Endothelial cell (in vitro differentiated cells): ENCODE measurements around the gene NOTCH1. TPM values are rescaled to one million over a fixed set of nuclear protein-coding genes. Genes with fewer than 3 reads are reported as not detected.

ENCODE experiments used
- DNase-seq: peaks from one replicate; pipeline ENCODE4 v3.0.0; 2021; ENCODE audit warnings: low spot score
- H3K27ac Mint-ChIP-seq: one replicate; pipeline ENCODE4 v1.8.0; 2021; ENCODE audit warnings: mixed read lengths, inconsistent platforms; ENCODE audit not compliant: unreplicated experiment
- H3K27me3 Mint-ChIP-seq: one replicate; pipeline ENCODE4 v1.8.0; 2021; ENCODE audit warnings: mild to moderate bottlenecking, moderate library complexity, mixed read lengths, inconsistent platforms; ENCODE audit not compliant: unreplicated experiment
- H3K36me3 Mint-ChIP-seq: one replicate; pipeline ENCODE4 v1.8.0; 2021; ENCODE audit warnings: mild to moderate bottlenecking, low read depth, mixed read lengths, inconsistent platforms; ENCODE audit not compliant: unreplicated experiment
- H3K4me1 Mint-ChIP-seq: one replicate; pipeline ENCODE4 v1.8.0; 2021; ENCODE audit warnings: mild to moderate bottlenecking, mixed read lengths, inconsistent platforms; ENCODE audit not compliant: unreplicated experiment
- H3K4me3 Mint-ChIP-seq: one replicate; pipeline ENCODE4 v1.8.0; 2021; ENCODE audit warnings: mild to moderate bottlenecking, mixed read lengths, inconsistent platforms; ENCODE audit not compliant: unreplicated experiment
- H3K9me3 Mint-ChIP-seq: one replicate; pipeline ENCODE4 v1.8.0; 2021; ENCODE audit warnings: mixed read lengths, inconsistent platforms; ENCODE audit not compliant: unreplicated experiment
- total RNA-seq: library from RNA; stranded (reverse); fragmentation: NEBNext Ultra II Directional; extraction: Animal tissue kit (Norgen Biotek cat#: 25700); gene quantifications from one replicate; pipeline ENCODE4 v1.2.1, GENCODE V29; 2021; ENCODE audit not compliant: unreplicated experiment
- TF ChIP-seq, protein P1 (sequence below): fragments of 200-600 bp; sonication (generic); IDR thresholded peaks from one replicate; pipeline ENCODE4 v1.5.0; 2021; ENCODE audit warnings: antibody characterized with exemption; ENCODE audit not compliant: unreplicated experiment

The NOTCH1 gene
- total RNA-seq, 1 donor from 2014 or later: 312 TPM

DNA sequence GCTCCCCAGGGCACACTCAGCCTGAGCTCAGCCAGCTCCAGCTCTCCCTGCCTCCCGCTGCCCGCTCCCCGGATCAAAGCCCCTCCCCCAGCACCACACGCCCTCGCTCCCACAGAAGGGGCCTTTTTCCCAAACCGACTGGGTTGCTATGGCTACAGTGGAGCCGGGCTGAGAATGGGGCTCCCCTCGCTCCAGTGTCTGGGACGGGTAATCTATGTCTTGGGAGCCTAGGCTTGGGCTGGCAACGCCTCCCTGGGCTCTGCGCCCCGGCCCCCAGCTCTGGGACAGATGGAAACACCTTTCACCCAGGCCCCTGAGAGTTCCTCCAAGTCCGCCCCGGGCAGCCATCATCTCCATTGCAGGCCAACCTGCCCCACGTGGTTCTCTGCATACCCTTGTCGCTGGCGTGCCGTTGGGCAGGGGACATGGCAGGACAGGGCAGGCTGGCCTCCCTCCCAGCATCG lies 29.6 kb downstream of the NOTCH1 start:
- no peak for DNase-seq
- no peak overlapping the region for H3K4me3 Mint-ChIP-seq
- H3K36me3 Mint-ChIP-seq: no peaks in the 10 kb centered on the region

DNA sequence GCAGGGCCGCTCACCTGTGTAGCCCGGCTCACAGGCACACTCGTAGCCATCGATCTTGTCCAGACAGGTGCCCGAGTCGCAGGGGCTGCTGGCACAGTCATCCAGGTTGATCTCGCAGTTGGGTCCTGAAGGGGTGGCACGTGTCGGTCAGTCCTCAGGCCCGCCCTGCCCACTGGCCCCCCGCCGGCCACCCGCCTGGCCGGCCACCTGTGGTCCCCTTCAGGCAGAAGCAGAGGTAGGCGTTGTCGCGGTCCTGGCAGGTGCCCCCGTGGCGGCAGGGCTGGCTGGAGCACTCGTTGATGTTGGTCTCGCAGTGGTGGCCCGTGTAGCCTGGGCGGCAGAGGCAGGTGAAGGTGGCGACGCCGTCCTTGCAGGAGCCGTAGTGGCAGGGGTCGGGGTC lies 30.6 kb downstream of the NOTCH1 start:
- H3K36me3 Mint-ChIP-seq: no peaks in the 10 kb centered on the region
- no peak for DNase-seq
- no peak overlapping the region for H3K27ac Mint-ChIP-seq
- H3K27me3 Mint-ChIP-seq: peaks cover 17% of the 10 kb centered on the region
- H3K4me1 Mint-ChIP-seq: peaks cover 4% of the 10 kb centered on the region
- TF ChIP-seq, protein P1, sequence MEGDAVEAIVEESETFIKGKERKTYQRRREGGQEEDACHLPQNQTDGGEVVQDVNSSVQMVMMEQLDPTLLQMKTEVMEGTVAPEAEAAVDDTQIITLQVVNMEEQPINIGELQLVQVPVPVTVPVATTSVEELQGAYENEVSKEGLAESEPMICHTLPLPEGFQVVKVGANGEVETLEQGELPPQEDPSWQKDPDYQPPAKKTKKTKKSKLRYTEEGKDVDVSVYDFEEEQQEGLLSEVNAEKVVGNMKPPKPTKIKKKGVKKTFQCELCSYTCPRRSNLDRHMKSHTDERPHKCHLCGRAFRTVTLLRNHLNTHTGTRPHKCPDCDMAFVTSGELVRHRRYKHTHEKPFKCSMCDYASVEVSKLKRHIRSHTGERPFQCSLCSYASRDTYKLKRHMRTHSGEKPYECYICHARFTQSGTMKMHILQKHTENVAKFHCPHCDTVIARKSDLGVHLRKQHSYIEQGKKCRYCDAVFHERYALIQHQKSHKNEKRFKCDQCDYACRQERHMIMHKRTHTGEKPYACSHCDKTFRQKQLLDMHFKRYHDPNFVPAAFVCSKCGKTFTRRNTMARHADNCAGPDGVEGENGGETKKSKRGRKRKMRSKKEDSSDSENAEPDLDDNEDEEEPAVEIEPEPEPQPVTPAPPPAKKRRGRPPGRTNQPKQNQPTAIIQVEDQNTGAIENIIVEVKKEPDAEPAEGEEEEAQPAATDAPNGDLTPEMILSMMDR: no peak
- H3K4me3 Mint-ChIP-seq: no peak overlapping the region
- H3K9me3 Mint-ChIP-seq: no peaks in the 10 kb centered on the region

More for the DNA sequence above, 29.6 kb downstream of the NOTCH1 start:
- Mint-ChIP-seq H3K9me3 (no peaks in the 10 kb centered on the region), H3K27me3 (peaks cover 14% of the 10 kb centered on the region), H3K4me1 (peaks cover 4% of the 10 kb centered on the region), H3K27ac (no peak overlapping the region)
- TF ChIP-seq, protein P1: no peak

DNA sequence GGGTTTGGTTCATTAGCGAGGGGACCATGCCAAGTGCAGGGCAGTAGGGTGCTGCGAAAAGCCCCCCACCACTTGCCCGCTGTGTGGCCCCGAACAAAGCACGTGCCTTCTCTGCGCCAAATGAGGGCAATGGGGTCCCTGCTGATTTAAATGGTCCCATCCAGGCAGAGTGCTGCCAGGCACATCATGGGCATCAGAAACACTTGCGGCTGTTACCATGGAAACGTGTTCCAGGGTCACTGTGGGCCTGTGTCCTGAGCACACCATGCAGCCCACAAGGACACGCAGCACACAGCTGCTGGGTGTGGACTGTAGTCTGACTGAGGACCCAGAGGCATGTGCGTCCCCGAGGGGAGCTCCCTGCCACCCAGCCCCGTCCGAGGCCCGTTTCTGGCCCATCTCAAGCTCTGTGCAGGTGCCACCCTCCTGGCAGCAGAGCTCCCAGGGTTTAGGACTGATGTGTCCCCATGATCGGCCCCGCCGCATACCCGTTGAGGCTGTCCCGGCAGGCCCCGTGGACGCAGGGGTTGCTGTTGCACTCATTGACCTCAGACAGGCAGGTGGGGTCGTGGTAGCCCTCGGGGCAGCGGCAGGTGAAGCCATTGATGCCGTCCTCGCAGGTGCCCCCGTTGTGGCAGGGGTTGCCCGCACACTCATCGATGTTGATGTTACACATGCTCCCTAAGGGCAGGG lies 31.7 kb downstream of the NOTCH1 start:
- peaks cover 7% of the 10 kb centered on the region for H3K36me3 Mint-ChIP-seq
- H3K4me3 Mint-ChIP-seq: no peak overlapping the region
- no peaks in the 10 kb centered on the region for H3K9me3 Mint-ChIP-seq
- H3K4me1 Mint-ChIP-seq: peaks cover 4% of the 10 kb centered on the region
- TF ChIP-seq, protein P1: no peak
- peak overlapping the region; percentile 30 for H3K27ac Mint-ChIP-seq
- DNase-seq: no peak
- H3K27me3 Mint-ChIP-seq: peaks cover 17% of the 10 kb centered on the region

DNA sequence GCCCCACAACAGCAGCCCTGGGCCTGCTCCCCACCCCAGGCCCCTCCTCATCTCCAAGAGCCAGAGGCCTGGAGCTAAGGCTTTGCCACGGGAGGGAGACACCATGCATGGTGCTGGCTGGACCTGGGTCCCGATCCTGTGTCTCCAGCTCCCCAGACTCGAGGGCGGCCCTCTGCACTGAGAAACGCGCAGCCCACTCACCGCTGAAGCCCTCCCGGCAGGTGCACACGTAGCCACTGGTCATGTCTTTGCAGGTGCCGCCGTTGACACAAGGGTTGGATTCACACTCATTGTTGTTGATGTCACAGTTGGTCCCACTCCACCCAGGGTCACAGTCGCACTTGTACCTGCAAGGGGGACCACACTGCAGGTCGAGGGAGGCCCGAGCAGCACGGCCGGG lies 32.7 kb downstream of the NOTCH1 start:
- H3K36me3 Mint-ChIP-seq: peaks cover 10% of the 10 kb centered on the region
- DNase-seq: no peak
- peak overlapping the region; percentile 72 for H3K27ac Mint-ChIP-seq
- no peaks in the 10 kb centered on the region for H3K9me3 Mint-ChIP-seq
- no peak overlapping the region for H3K4me3 Mint-ChIP-seq
- peaks cover 18% of the 10 kb centered on the region for H3K27me3 Mint-ChIP-seq
- TF ChIP-seq, protein P1: no peak
- peaks cover 4% of the 10 kb centered on the region for H3K4me1 Mint-ChIP-seq

DNA sequence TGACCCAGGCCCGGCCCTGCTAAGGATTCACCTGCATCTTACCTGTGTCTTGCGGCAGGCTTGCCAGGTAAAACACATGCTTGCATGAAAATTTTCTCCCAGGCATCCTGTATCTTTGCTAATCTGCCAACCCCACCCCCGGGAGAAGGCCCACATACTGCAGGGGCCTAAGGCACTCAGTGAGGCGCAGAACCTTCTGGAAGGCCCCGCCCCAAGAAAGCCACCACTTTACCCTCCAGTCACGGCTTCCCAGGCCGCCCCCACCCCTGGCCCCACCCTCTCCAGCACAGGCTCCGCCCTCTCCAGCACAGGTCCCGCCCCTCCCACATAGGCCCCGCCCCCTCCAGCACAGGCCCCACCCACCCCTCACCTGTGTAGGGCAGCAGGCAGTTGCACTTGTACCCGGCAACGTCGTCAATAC lies 33.2 kb downstream of the NOTCH1 start:
- no peak overlapping the region for H3K4me3 Mint-ChIP-seq
- no peaks in the 10 kb centered on the region for H3K9me3 Mint-ChIP-seq
- DNase-seq: peak; percentile 49
- H3K4me1 Mint-ChIP-seq: peaks cover 4% of the 10 kb centered on the region
- no peak overlapping the region for H3K27ac Mint-ChIP-seq
- TF ChIP-seq, protein P1: no peak
- H3K27me3 Mint-ChIP-seq: peaks cover 18% of the 10 kb centered on the region
- H3K36me3 Mint-ChIP-seq: peaks cover 10% of the 10 kb centered on the region
